Glutamatergic neuron (in vitro differentiated cells): ENCODE measurements around the gene HOGA1. TPM values are rescaled to one million over a fixed set of nuclear protein-coding genes. Genes with fewer than 3 reads are reported as not detected.
A peak's percentile ranks its signal among the peaks of the same experiment; 100 is the strongest.

ENCODE experiments used
- DNase-seq: peaks from one replicate; pipeline ENCODE4 v3.0.0; 2022
- H3K27ac Mint-ChIP-seq: one replicate; pipeline ENCODE4 v1.8.0; 2020; ENCODE audit warnings: mild to moderate bottlenecking, mixed read lengths, inconsistent platforms; ENCODE audit not compliant: unreplicated experiment
- H3K27me3 Mint-ChIP-seq: one replicate; pipeline ENCODE4 v1.8.0; 2020; ENCODE audit warnings: mild to moderate bottlenecking, moderate library complexity, mixed read lengths, inconsistent platforms; ENCODE audit not compliant: unreplicated experiment
- H3K36me3 Mint-ChIP-seq: one replicate; pipeline ENCODE4 v1.8.0; 2020; ENCODE audit warnings: mild to moderate bottlenecking, mixed read lengths, inconsistent platforms; ENCODE audit not compliant: unreplicated experiment
- H3K4me1 Mint-ChIP-seq: one replicate; pipeline ENCODE4 v1.8.0; 2020; ENCODE audit warnings: mild to moderate bottlenecking, low read depth, mixed read lengths, inconsistent platforms; ENCODE audit not compliant: unreplicated experiment
- H3K4me3 Mint-ChIP-seq: one replicate; pipeline ENCODE4 v1.8.0; 2020; ENCODE audit warnings: mild to moderate bottlenecking, mixed read lengths, inconsistent platforms; ENCODE audit not compliant: unreplicated experiment
- H3K9me3 Mint-ChIP-seq: one replicate; pipeline ENCODE4 v1.8.0; 2020; ENCODE audit warnings: mild to moderate bottlenecking, moderate library complexity, mixed read lengths, inconsistent platforms; ENCODE audit not compliant: unreplicated experiment
- total RNA-seq: library from RNA; stranded (reverse); fragmentation: NEBNext Ultra II Directional; extraction: Animal tissue kit (Norgen Biotek cat#: 25700); gene quantifications from one replicate; pipeline ENCODE4 v1.2.1, GENCODE V29; 2021; ENCODE audit not compliant: unreplicated experiment
- TF ChIP-seq, protein P1 (sequence below): fragments of 200-600 bp; sonication (generic); IDR thresholded peaks from one replicate; pipeline ENCODE4 v1.5.0; 2021; ENCODE audit not compliant: partially characterized antibody, unreplicated experiment

The HOGA1 gene
- total RNA-seq, 1 donor from 2014 or later, result not detected

GRCh38 chr10:97564776-97565175, 19.4 kb upstream of the HOGA1 start:
- DNase-seq, result no peak
- no peak overlapping the region for H3K4me3 Mint-ChIP-seq

DNA sequence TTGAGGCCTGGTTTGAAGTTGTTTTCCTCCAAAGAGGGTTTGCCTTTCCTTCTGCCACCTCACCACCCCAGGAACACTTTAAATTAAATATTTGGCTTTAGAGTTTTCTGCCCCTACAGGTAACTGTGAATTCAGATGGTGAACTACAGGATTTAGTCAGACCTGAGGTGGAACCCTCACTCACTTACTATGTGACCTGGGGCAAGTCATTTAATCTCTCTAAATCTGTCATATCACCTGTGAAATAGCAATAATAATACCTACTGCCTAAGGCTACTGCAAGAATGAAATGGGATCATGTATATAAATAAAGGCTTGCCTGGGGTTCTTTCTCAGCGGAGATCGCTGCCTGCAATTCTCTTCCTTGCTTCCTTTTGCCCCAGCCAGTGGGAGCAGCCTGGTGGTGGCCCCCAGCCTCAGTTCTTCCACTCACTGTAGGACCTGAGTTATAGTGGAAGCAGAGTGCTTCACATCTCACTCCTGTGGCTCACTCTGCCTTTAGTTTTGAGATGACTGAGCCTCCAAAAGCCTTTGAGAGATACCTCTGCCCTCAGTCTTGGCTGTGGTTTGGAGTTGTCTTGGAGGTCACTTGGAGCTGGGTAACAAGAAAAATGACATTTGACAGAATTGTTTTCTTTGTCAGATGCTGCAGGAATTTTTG, 17.7 kb upstream of the HOGA1 start:
- Mint-ChIP-seq H3K4me1 (peaks cover 5% of the 10 kb centered on the region), H3K27me3 (peaks cover 4% of the 10 kb centered on the region), H3K4me3 (no peak overlapping the region), H3K27ac (no peak overlapping the region), H3K36me3 (peaks cover 5% of the 10 kb centered on the region), H3K9me3 (peaks cover 3% of the 10 kb centered on the region)
- TF ChIP-seq, protein P1, sequence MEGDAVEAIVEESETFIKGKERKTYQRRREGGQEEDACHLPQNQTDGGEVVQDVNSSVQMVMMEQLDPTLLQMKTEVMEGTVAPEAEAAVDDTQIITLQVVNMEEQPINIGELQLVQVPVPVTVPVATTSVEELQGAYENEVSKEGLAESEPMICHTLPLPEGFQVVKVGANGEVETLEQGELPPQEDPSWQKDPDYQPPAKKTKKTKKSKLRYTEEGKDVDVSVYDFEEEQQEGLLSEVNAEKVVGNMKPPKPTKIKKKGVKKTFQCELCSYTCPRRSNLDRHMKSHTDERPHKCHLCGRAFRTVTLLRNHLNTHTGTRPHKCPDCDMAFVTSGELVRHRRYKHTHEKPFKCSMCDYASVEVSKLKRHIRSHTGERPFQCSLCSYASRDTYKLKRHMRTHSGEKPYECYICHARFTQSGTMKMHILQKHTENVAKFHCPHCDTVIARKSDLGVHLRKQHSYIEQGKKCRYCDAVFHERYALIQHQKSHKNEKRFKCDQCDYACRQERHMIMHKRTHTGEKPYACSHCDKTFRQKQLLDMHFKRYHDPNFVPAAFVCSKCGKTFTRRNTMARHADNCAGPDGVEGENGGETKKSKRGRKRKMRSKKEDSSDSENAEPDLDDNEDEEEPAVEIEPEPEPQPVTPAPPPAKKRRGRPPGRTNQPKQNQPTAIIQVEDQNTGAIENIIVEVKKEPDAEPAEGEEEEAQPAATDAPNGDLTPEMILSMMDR, result no peak
- no peak for DNase-seq

More at GRCh38 chr10:97564776-97565175, 19.4 kb upstream of the HOGA1 start:
- TF ChIP-seq, protein P1, result no peak
- Mint-ChIP-seq H3K4me1 (no peaks in the 10 kb centered on the region), H3K36me3 (peaks cover 6% of the 10 kb centered on the region), H3K27ac (no peak overlapping the region), H3K27me3 (peaks cover 5% of the 10 kb centered on the region), H3K9me3 (peaks cover 2% of the 10 kb centered on the region)

DNA sequence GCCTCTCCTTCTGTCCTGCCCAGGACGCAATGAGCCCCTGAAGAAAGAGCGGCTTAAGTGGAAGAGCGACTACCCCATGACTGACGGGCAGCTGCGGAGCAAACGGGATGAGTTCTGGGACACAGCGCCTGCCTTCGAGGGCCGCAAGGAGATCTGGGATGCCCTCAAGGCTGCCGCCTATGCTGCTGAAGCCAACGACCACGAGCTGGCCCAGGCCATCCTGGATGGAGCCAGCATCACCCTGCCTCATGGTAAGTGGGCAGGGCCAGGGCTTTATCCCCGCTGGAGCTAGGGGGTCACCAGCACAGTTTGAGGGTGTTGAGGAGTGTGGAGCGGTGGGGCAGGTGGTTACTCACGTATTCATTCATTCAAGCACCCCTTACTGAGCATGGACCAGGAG, 16.3 kb upstream of the HOGA1 start:
- peaks cover 3% of the 10 kb centered on the region for H3K9me3 Mint-ChIP-seq
- no peak overlapping the region for H3K4me3 Mint-ChIP-seq
- DNase-seq, result no peak
- no peaks in the 10 kb centered on the region for H3K36me3 Mint-ChIP-seq
- H3K27me3 Mint-ChIP-seq, result peaks cover 6% of the 10 kb centered on the region
- TF ChIP-seq, protein P1, result no peak
- H3K4me1 Mint-ChIP-seq, result peaks cover 5% of the 10 kb centered on the region
- no peak overlapping the region for H3K27ac Mint-ChIP-seq

DNA sequence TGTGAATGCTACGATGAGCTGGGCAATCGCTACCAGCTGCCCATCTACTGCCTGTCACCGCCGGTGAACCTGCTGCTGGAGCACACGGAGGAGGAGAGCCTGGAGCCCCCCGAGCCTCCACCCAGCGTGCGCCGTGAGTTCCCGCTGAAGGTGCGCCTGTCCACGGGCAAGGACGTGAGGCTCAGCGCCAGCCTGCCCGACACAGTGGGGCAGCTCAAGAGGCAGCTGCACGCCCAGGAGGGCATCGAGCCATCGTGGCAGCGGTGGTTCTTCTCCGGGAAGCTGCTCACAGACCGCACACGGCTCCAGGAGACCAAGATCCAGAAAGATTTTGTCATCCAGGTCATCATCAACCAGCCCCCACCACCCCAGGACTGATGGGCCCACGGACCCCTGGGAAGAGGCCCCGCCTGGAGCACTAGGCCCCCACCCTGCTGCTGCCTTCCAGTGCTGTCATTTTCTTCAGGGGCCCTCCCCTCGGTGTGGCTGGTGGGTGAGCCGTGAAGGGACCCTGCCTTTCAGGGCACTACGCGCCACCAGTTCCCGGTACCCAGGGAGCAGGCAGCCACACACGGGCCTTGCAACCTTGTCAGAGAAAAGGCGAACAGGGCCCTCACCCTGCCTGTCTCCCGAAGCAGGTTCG, 13.9 kb upstream of the HOGA1 start:
- H3K27me3 Mint-ChIP-seq, result peaks cover 14% of the 10 kb centered on the region
- no peak overlapping the region for H3K27ac Mint-ChIP-seq
- H3K9me3 Mint-ChIP-seq, result peaks cover 3% of the 10 kb centered on the region
- H3K4me1 Mint-ChIP-seq, result peaks cover 5% of the 10 kb centered on the region
- H3K4me3 Mint-ChIP-seq, result no peak overlapping the region
- TF ChIP-seq, protein P1, result no peak
- H3K36me3 Mint-ChIP-seq, result no peaks in the 10 kb centered on the region
- DNase-seq, result no peak

- TF ChIP-seq, protein P1, result no peak
- H3K4me1 Mint-ChIP-seq, result peaks cover 5% of the 10 kb centered on the region
- peak overlapping the region; percentile 55 for H3K27ac Mint-ChIP-seq
- H3K4me3 Mint-ChIP-seq, result peak overlapping the region; percentile 55
- H3K9me3 Mint-ChIP-seq, result peaks cover 3% of the 10 kb centered on the region
- H3K27me3 Mint-ChIP-seq, result peaks cover 14% of the 10 kb centered on the region
- DNase-seq, result no peak
- no peaks in the 10 kb centered on the region for H3K36me3 Mint-ChIP-seq
These were observed 13.3 kb upstream of the HOGA1 start for GRCh38 chr10:97570789-97571471.
